ENCODE data around the gene FRAS1.

GRCh38 chr4:78119698-78120097, 62.6 kb downstream of the FRAS1 start:
- TF ChIP-seq CTCF (IDR thresholded peaks at IDR 0.05; ENCODE audit: extremely low read depth in 1 of 2, insufficient read depth in 1 of 2, low read depth in 1 of 2, low read length in 2 of 2) (no peak), EZH2 (IDR thresholded peaks at IDR 0.05; ENCODE audit: borderline replicate concordance, low read depth, low read length, severe bottlenecking) (no peak), JUN (IDR thresholded peaks at IDR 0.05; ENCODE audit: borderline replicate concordance, insufficient read depth, insufficient read length, low read depth) (no peak), POLR2A (IDR thresholded peaks at IDR 0.05; ENCODE audit: low read depth, low read length) (no peak), POLR2AphosphoS5 (IDR thresholded peaks at IDR 0.05; ENCODE audit: insufficient read depth, low read depth, low read length) (no peak), GATA2 (IDR thresholded peaks at IDR 0.05; ENCODE audit: insufficient read depth, insufficient read length, low read depth, low read length) (no peak)

Measured in endothelial cell of umbilical vein (primary cell).